HCT116 (cell line): ENCODE data around the gene KHK. TPM values are rescaled to one million over a fixed set of nuclear protein-coding genes. Genes with fewer than 3 reads are reported as not detected.

Experiments
- ATAC-seq: fragments of 200-7000 bp; cut with Tn5 transposase; 2 replicates; pipeline ENCODE4 v1.9.1; 2020; ENCODE audit warnings: mild to moderate bottlenecking, moderate library complexity
- BruUV-seq: library from RNA; stranded (reverse); fragments of 400-500 nt; replicated peaks from 2 replicates; lab custom pipeline; 2021; lab: Mats Ljungman, UMichigan
- CTCF ChIA-PET: fragments of 300-600 bp; sonication (Branson Sonifier 250); formaldehyde crosslinking; loops from one replicate; lab custom pipeline; 2021; ENCODE audit warnings: antibody characterized with exemption; lab: Charles Lee
- POLR2A ChIA-PET: fragments of 300-600, 350-600 bp; sonication (Branson Sonifier 250); formaldehyde crosslinking; loops from one replicate; lab custom pipeline; 2021; ENCODE audit warnings: antibody characterized with exemption; lab: Charles Lee
- RAD21 ChIA-PET, 2 experiments: fragments of 300-600 bp; sonication (Branson Sonifier 250); formaldehyde crosslinking; loops; one replicate each; lab custom pipeline; 2023; ENCODE audit warnings: low total read pairs in 2 of 2; ENCODE audit not compliant: uncharacterized antibody in 2 of 2, unreplicated experiment in 2 of 2, low non-redundant PET in 1 of 2; lab: Charles Lee
- DNase-seq: peaks from one replicate; pipeline ENCODE4 v3.0.0-alpha.2; 2010; ENCODE audit warnings: low read depth, low spot score
- H2AFZ ChIP-seq: fragments of 200-600 bp; shearing (Covaris generic), sonication (generic); 2 replicates; pipeline ENCODE4 v1.6.1; 2017; ENCODE audit warnings: low read depth, mixed run types, mixed read lengths, antibody characterized with exemption, low read length; ENCODE audit not compliant: poor library complexity, severe bottlenecking
- H3K27ac ChIP-seq: 2 replicates; pipeline ENCODE4 v1.5.1; 2012; ENCODE audit warnings: low read depth, low read length
- H3K27me3 ChIP-seq: fragments of 200-600 bp; sonication (generic); 2 replicates; pipeline ENCODE4 v1.6.1; 2016; ENCODE audit warnings: mixed run types, low read length, mixed read lengths; ENCODE audit not compliant: insufficient read depth
- H3K36me3 ChIP-seq, 2 experiments: fragments of 200-500 bp in 1 of 2; fragments of 200-600 bp in 1 of 2; sonication (Bioruptor generic) in 1 of 2; sonication (generic) in 1 of 2; 2 replicates each; pipeline versions ENCODE4 v1.5.1 to v1.6.1; 2014 to 2016; ENCODE audit warnings: low read length in 2 of 2, inconsistent platforms in 1 of 2, mixed read lengths in 1 of 2, mixed run types in 1 of 2; ENCODE audit not compliant: insufficient read depth in 2 of 2, control insufficient read depth in 1 of 2
- H3K4me1 ChIP-seq, 2 experiments: fragments of 200-600 bp in 1 of 2; sonication (generic) in 1 of 2; 2 replicates each; pipeline versions ENCODE4 v1.5.1 to v1.6.1; 2012 to 2017; ENCODE audit warnings: low read length in 2 of 2, inconsistent platforms in 1 of 2, mild to moderate bottlenecking in 1 of 2, mixed read lengths in 1 of 2, mixed run types in 1 of 2, moderate library complexity in 1 of 2; ENCODE audit not compliant: insufficient read depth in 2 of 2, control insufficient read depth in 1 of 2
- H3K4me2 ChIP-seq: fragments of 200-600 bp; sonication (generic); 2 replicates; pipeline ENCODE4 v1.6.1; 2017; ENCODE audit warnings: mixed run types, low read length, mixed read lengths
- H3K4me3 ChIP-seq, 2 experiments: fragments of 200-600 bp in 1 of 2; sonication (generic) in 1 of 2; replicated peaks in 1 of 2; 2 replicates each; pipeline ENCODE4 v1.5.1; 2011 to 2016; ENCODE audit warnings: low read length in 2 of 2, control low read depth in 1 of 2, low read depth in 1 of 2, mild to moderate bottlenecking in 1 of 2, mixed read lengths in 1 of 2, mixed run types in 1 of 2
- H3K79me2 ChIP-seq: fragments of 200-600 bp; sonication (generic); 2 replicates; pipeline ENCODE4 v1.6.1; 2017; ENCODE audit warnings: mild to moderate bottlenecking, mixed run types, low read length, moderate library complexity, mixed read lengths; ENCODE audit not compliant: insufficient read depth
- H3K9ac ChIP-seq: fragments of 200-600 bp; sonication (generic); 2 replicates; pipeline ENCODE4 v1.6.1; 2016; ENCODE audit warnings: low read length, mixed read lengths
- H3K9me2 ChIP-seq: fragments of 200-600 bp; sonication (generic), shearing (Covaris generic); 2 replicates; pipeline ENCODE4 v1.6.1; 2017; ENCODE audit warnings: mixed run types, mild to moderate bottlenecking, moderate library complexity; ENCODE audit not compliant: insufficient read depth
- H3K9me3 ChIP-seq, 2 experiments: fragments of 200-500 bp in 1 of 2; fragments of 200-600 bp in 1 of 2; sonication (Bioruptor generic) in 1 of 2; sonication (generic) in 1 of 2; 2 replicates each; pipeline ENCODE4 v1.6.1; 2014 to 2017; ENCODE audit warnings: low read length in 2 of 2, mixed read lengths in 2 of 2, inconsistent platforms in 1 of 2, low read depth in 1 of 2, mild to moderate bottlenecking in 1 of 2, mixed run types in 1 of 2, moderate library complexity in 1 of 2; ENCODE audit not compliant: control insufficient read depth in 1 of 2, insufficient read depth in 1 of 2
- H4K20me1 ChIP-seq: fragments of 200-600 bp; sonication (generic), shearing (Covaris generic); 2 replicates; pipeline ENCODE4 v1.6.1; 2017; ENCODE audit warnings: mixed run types, mild to moderate bottlenecking, moderate library complexity; ENCODE audit not compliant: insufficient read depth
- ATF3 ChIP-seq: IDR thresholded peaks from 2 replicates; pipeline ENCODE4 v1.6.1; 2012
- CEBPB ChIP-seq: IDR thresholded peaks from 2 replicates; pipeline ENCODE4 v1.6.1; 2012; ENCODE audit warnings: low read depth
- CTCF ChIP-seq, 3 experiments: fragments of 200-600 bp in 1 of 3; sonication (generic) in 1 of 3; IDR thresholded peaks in 2 of 3; conservative IDR thresholded peaks in 1 of 3; 2 replicates each; pipeline ENCODE4 v1.5.1; 2012 to 2017; ENCODE audit warnings: low read depth in 2 of 3, low read length in 2 of 3, antibody characterized with exemption in 1 of 3, borderline replicate concordance in 1 of 3, control low read depth in 1 of 3, mild to moderate bottlenecking in 1 of 3, mixed read lengths in 1 of 3, mixed run types in 1 of 3, moderate library complexity in 1 of 3; ENCODE audit not compliant: insufficient read depth in 1 of 3
- EGR1 ChIP-seq: IDR thresholded peaks from 2 replicates; pipeline ENCODE4 v1.6.1; 2012; ENCODE audit warnings: low read depth
- ELF1 ChIP-seq: IDR thresholded peaks from 2 replicates; pipeline ENCODE4 v1.6.1; 2012; ENCODE audit warnings: low read depth, borderline replicate concordance
- EZH2 ChIP-seq: fragments of 200-600 bp; sonication (generic); IDR thresholded peaks from 2 replicates; pipeline ENCODE4 v1.6.1; 2017; ENCODE audit warnings: antibody characterized with exemption, mixed run types
- MAX ChIP-seq: IDR thresholded peaks from 2 replicates; pipeline ENCODE4 v1.6.1; 2012
- POLR2A ChIP-seq: IDR thresholded peaks from 2 replicates; pipeline ENCODE4 v1.7.0; 2011; ENCODE audit warnings: borderline replicate concordance; ENCODE audit not compliant: insufficient read depth, insufficient read length; ENCODE audit errors: extremely low read depth
- POLR2AphosphoS5 ChIP-seq: IDR thresholded peaks from 2 replicates; pipeline ENCODE4 v1.6.1; 2011; ENCODE audit warnings: mild to moderate bottlenecking, low read depth, low read length, moderate library complexity
- RAD21 ChIP-seq: IDR thresholded peaks from 2 replicates; pipeline ENCODE4 v1.6.1; 2012; ENCODE audit warnings: low read depth, mild to moderate bottlenecking
- TCF7L2 ChIP-seq: IDR thresholded peaks from 2 replicates; pipeline ENCODE4 v1.7.0; 2011; ENCODE audit warnings: borderline replicate concordance, inconsistent platforms; ENCODE audit not compliant: insufficient read depth, insufficient read length; ENCODE audit errors: extremely low read depth
- YY1 ChIP-seq: IDR thresholded peaks from 2 replicates; pipeline ENCODE4 v1.6.1; 2011; ENCODE audit warnings: low read length, low read depth, moderate library complexity, mild to moderate bottlenecking; ENCODE audit not compliant: insufficient replicate concordance; ENCODE audit errors: extremely low read depth
- ZNF274 ChIP-seq: fragments of 200-500 bp; sonication (Bioruptor generic); IDR thresholded peaks from 2 replicates; pipeline ENCODE4 v1.6.1; 2014; ENCODE audit warnings: mild to moderate bottlenecking, low read depth, low read length, inconsistent platforms
- intact Hi-C: fragments of 100-400 bp; cut with micrococcal nuclease; formaldehyde crosslinking; loops from 2 replicates; pipeline ENCODE4 v1.10.0; 2022
- total RNA-seq: library from RNA; stranded (reverse); gene quantifications from one replicate; pipeline ENCODE4 v1.2.1, GENCODE V29; 2021; ENCODE audit not compliant: unreplicated experiment

KHK gene
- total RNA-seq, 1 experiment from 2014 or later = 6.7 TPM

DNA sequence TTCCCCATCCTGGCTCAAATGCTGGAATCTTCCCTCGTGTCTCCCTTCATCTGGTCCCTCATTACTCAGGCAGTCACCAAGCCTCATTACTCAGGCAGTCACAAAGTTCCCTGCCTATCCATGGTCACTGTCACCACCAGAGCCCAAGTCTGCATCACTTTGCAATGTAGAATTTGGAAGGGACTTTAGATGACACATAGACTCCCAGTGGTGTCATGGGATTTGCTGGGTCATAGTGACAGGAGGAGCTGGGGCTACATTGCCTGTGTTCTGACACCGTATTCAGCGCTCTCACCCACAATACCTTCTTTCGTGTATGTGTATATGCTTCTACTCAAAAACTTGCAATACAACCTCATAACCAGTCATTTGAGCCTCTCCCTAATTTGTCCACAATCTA, 10.2 kb upstream of the KHK start:
- Histone ChIP-seq H3K27me3 (no peaks in the 10 kb centered on the region), H3K4me1 (peaks cover under 1 to 16% of the 10 kb centered on the region in 2 experiments; a peak in 3 of 4 replicates), H3K9ac (no peak overlapping the region), H3K9me3 (no peaks in the 10 kb centered on the region), H3K27ac (no peak overlapping the region), H3K4me2 (no peak overlapping the region), H3K36me3 (no peaks in the 10 kb centered on the region), H3K4me3 (no peak overlapping the region), H2AFZ (no peak overlapping the region), H4K20me1 (no peaks in the 10 kb centered on the region), H3K79me2 (peaks cover under 1% of the 10 kb centered on the region; the same call in 1 of the 2 replicates), H3K9me2 (no peaks in the 10 kb centered on the region)
- ChIA-PET CTCF (no interaction called here), RAD21 (no interaction called here), POLR2A (no interaction called here)
- no peak for DNase-seq
- intact Hi-C loops = no loop called here
- ATAC-seq = no peak
- TF ChIP-seq ZNF274 (no peak), EZH2 (no peak), CEBPB (no peak), RAD21 (no peak), POLR2A (no peak), ATF3 (no peak), TCF7L2 (no peak), EGR1 (no peak), MAX (no peak), ELF1 (no peak), CTCF (IDR thresholded peaks at IDR 0.05 in 2 of 3, conservative IDR thresholded peaks at IDR 0.05 in 1 of 3; ENCODE audit: borderline replicate concordance in 1 of 3, insufficient read depth in 1 of 3, low read depth in 2 of 3, low read length in 2 of 3) (no peak), POLR2AphosphoS5 (no peak), YY1 (no peak)
- no TSS peak for BruUV-seq
